Effector memory CD4-positive, alpha-beta T cell (primary cell): Measurements from ENCODE around the gene EIF3D.
"Not testable (repeated sequence)": the region's sequence is repeated elsewhere in the genome, so short reads cannot be mapped to it uniquely, and the experiment has no call there.

Experiments
- DNase-seq, 3 donors: peaks; one replicate each; pipeline ENCODE4 v3.0.0-alpha.2; 2020
- H3K27ac ChIP-seq: 2 replicates; pipeline ENCODE4 v1.7.0; 2013; ENCODE audit warnings: mild to moderate bottlenecking, low read length, moderate library complexity; ENCODE audit not compliant: insufficient read depth, poor library complexity, severe bottlenecking
- H3K27me3 ChIP-seq: replicated peaks from 2 replicates; pipeline ENCODE4 v1.7.0; 2013; ENCODE audit warnings: mild to moderate bottlenecking, low read length; ENCODE audit not compliant: insufficient read depth, control insufficient read depth, poor library complexity, severe bottlenecking
- H3K36me3 ChIP-seq: 2 replicates; pipeline ENCODE4 v1.7.0; 2013; ENCODE audit warnings: mild to moderate bottlenecking, low read length, moderate library complexity; ENCODE audit not compliant: control insufficient read depth, insufficient read depth
- H3K4me1 ChIP-seq: 2 replicates; pipeline ENCODE4 v1.7.0; 2013; ENCODE audit warnings: low read length, mild to moderate bottlenecking; ENCODE audit not compliant: control insufficient read depth, insufficient read depth, poor library complexity, severe bottlenecking
- H3K4me3 ChIP-seq: 2 replicates; pipeline ENCODE4 v1.7.0; 2013; ENCODE audit warnings: low read length, low read depth, mild to moderate bottlenecking; ENCODE audit not compliant: insufficient read depth, poor library complexity, severe bottlenecking
- H3K9me3 ChIP-seq: 2 replicates; pipeline ENCODE4 v1.7.0; 2013; ENCODE audit warnings: mild to moderate bottlenecking, low read length, moderate library complexity; ENCODE audit not compliant: control insufficient read depth

EIF3D gene

GRCh38 chr22:36538529-36538928 is 9.6 kb upstream of the EIF3D start:
- H3K4me3 ChIP-seq = no peak overlapping the region
- H3K36me3 ChIP-seq = no peaks in the 10 kb centered on the region
- H3K27me3 ChIP-seq = no peaks in the 10 kb centered on the region
- no peaks in the 10 kb centered on the region for H3K4me1 ChIP-seq
- no peaks in the 10 kb centered on the region for H3K9me3 ChIP-seq
- no peak for DNase-seq
- H3K27ac ChIP-seq = no peak overlapping the region

DNA sequence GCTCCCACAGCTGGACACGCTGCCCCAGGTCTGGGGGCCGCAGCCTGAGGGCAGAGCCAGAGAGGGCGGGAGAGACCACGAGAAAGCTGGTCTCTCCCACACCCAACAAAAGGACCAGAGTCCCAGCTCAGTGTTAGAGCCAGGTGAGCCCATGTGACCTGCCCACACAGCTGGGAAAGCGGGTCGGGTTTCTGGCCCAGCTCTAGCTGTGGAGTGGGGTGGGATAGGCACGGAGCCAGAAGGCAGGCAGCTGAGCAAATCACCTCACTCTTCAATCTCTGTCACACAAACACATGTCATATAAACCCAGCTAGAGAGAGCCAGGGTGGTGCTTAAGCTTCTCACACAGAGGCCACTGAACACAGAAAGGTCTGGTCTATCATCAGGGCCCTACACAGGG is 7.8 kb upstream of the EIF3D start:
- Histone ChIP-seq H3K27ac (no peak overlapping the region), H3K4me1 (no peaks in the 10 kb centered on the region), H3K36me3 (no peaks in the 10 kb centered on the region), H3K9me3 (no peaks in the 10 kb centered on the region), H3K4me3 (no peak overlapping the region), H3K27me3 (no peaks in the 10 kb centered on the region)
- no peak for DNase-seq

DNA sequence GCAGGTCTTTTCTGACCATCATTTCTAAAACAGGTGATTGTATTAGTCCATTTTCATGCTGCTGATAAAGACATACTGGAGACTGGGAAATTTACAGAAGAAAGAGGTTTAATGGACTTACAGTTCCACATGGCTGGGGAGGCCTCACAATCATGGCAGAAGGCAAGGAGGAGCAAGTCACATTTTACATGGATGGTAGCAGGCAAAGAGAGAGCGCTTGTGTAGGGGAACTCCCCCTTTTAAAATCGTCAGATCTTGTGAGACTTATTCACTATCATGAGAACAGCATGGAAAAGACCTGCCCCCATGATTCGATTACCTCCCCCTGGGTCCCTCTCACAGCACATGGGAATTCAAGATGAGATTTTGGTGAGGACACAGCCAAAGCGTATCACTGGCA is 4.4 kb upstream of the EIF3D start:
- not testable (repeated sequence) for H3K27ac ChIP-seq, DNase-seq, H3K4me3 ChIP-seq, H3K36me3 ChIP-seq, H3K9me3 ChIP-seq, H3K27me3 ChIP-seq, H3K4me1 ChIP-seq

GRCh38 chr22:36532466-36532865 is 3.5 kb upstream of the EIF3D start:
- no peaks in the 10 kb centered on the region for H3K36me3 ChIP-seq
- H3K27me3 ChIP-seq = no peaks in the 10 kb centered on the region
- no peak for DNase-seq
- H3K9me3 ChIP-seq = no peaks in the 10 kb centered on the region
- H3K4me1 ChIP-seq = no peaks in the 10 kb centered on the region
- H3K27ac ChIP-seq = no peak overlapping the region
- no peak overlapping the region for H3K4me3 ChIP-seq

DNA sequence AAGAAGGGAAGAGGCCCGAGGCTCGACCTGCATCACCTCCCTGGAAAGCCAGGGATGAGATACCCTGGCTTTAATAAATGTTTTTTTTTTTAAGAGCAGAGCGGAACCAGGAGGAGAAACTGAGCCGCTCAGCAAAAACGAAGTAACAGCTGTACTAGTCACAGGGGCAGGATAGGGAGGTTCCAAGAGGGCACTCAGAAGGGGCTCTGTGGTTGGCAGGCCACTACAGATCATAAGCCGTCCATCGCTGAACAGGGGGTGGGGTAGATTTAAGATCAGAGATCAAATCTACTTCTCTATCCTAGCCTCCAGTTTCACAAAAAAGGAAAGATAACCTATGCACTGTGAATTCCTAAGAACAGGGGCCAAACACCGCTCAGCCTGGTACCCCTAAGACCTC is 625 bp downstream of the EIF3D start:
- no peak for DNase-seq
- no peaks in the 10 kb centered on the region for H3K4me1 ChIP-seq
- peaks cover 26% of the 10 kb centered on the region for H3K36me3 ChIP-seq
- H3K27me3 ChIP-seq = no peaks in the 10 kb centered on the region
- H3K9me3 ChIP-seq = no peaks in the 10 kb centered on the region
- H3K4me3 ChIP-seq = peak overlapping the region; percentile 74
- peak overlapping the region; percentile 83 for H3K27ac ChIP-seq

DNA sequence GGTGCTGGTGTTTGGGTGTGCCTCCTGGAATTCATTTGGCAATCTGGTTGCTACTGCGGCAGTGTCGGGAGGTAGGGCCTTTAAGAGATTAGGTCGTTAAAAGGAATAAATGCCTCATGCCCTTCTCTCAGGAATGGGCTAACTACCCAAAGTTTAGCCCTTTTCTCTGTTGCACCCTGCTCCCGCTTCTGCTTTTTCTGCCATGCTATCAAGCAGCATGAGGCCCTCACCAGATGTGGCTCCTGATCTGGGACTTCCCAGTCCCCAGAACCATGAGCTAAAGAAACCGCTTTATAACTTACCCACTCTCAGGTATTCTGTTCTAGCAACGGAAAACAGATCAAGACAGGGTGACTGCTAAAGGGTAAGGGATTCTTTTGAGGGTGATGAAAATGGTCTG is 6.3 kb downstream of the EIF3D start:
- Histone ChIP-seq H3K4me3 (no peak overlapping the region), H3K4me1 (no peaks in the 10 kb centered on the region), H3K36me3 (peaks cover 81% of the 10 kb centered on the region), H3K9me3 (no peaks in the 10 kb centered on the region), H3K27me3 (no peaks in the 10 kb centered on the region), H3K27ac (no peak overlapping the region)
- DNase-seq = no peak

GRCh38 chr22:36520423-36520822 is 8.5 kb downstream of the EIF3D start:
- Histone ChIP-seq H3K9me3 (no peaks in the 10 kb centered on the region), H3K4me1 (no peaks in the 10 kb centered on the region), H3K36me3 (peaks cover 98% of the 10 kb centered on the region), H3K4me3 (no peak overlapping the region), H3K27me3 (no peaks in the 10 kb centered on the region), H3K27ac (no peak overlapping the region)
- no peak for DNase-seq

DNA sequence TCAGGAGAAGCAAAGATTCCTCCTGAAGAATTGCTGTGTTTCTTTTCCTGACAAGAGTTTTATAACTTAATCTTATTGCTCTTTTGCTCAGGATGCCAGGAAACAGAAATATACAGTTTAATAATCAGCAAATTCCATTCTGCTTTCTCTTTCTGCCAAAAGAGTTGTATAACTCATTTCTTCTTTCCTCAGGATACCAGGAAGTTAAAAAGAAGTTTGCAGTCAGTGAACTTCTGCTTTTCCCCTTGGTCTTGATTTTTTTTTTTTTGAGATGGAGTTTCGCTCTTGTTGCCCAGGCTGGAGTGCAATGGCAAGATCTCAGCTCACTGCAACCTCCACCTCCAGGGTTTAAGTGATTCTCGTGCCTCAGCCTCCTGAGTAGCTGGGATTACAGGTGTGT is 9.1 kb downstream of the EIF3D start:
- H3K4me3 ChIP-seq = not testable (repeated sequence)

DNA sequence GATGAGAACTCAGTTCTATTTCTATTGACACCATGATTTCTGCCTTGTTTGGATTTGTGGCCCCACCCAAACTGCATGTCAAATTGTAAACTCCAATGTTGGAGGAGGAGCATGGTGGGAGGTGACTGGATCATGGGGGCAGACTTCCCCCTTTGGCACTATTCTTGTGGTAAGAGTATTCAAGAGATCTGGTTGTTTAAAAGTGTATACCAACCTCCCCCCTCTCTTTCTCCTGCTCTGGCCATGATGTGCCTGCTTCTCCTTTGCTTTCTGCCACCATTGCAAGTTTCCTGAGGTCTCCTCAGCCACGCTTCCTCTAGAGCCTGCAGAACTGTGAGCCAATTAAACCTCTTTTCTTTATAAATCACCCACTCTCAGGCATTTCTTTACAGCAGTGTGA is 14.2 kb downstream of the EIF3D start:
- H3K4me3 ChIP-seq = no peak overlapping the region
- DNase-seq = no peak
- no peaks in the 10 kb centered on the region for H3K4me1 ChIP-seq
- no peak overlapping the region for H3K27ac ChIP-seq
- peaks cover 91% of the 10 kb centered on the region for H3K36me3 ChIP-seq
- no peaks in the 10 kb centered on the region for H3K27me3 ChIP-seq
- no peaks in the 10 kb centered on the region for H3K9me3 ChIP-seq

More for the DNA sequence above, 9.1 kb downstream of the EIF3D start:
- H3K27me3 ChIP-seq, H3K27ac ChIP-seq, DNase-seq, H3K4me1 ChIP-seq, H3K9me3 ChIP-seq: not testable (repeated sequence)
- H3K36me3 ChIP-seq = peaks cover 98% of the 10 kb centered on the region

DNA sequence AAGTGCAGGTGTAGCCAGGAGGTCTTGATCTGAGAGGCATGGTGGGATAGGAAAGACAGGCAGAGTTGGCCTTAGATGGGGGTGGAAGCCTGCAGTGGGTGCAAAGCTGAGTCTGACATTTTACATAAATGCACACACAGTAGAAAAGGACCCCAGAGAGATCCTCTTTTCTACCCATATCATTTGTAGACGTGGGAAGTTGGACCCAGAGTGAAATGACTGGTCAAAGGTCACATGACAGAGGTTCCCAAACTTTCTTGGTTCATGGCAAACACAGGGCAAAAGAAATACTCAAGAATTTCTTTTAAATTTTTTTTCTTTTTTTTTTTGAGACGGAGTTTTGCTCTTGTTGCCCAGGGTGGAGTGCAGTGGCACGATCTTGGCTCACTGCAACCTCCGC is 16.0 kb downstream of the EIF3D start:
- H3K4me1 ChIP-seq = no peaks in the 10 kb centered on the region
- H3K9me3 ChIP-seq = no peaks in the 10 kb centered on the region
- H3K27ac ChIP-seq = no peak overlapping the region
- H3K36me3 ChIP-seq = peaks cover 74% of the 10 kb centered on the region
- no peak overlapping the region for H3K4me3 ChIP-seq
- DNase-seq = no peak
- no peaks in the 10 kb centered on the region for H3K27me3 ChIP-seq

DNA sequence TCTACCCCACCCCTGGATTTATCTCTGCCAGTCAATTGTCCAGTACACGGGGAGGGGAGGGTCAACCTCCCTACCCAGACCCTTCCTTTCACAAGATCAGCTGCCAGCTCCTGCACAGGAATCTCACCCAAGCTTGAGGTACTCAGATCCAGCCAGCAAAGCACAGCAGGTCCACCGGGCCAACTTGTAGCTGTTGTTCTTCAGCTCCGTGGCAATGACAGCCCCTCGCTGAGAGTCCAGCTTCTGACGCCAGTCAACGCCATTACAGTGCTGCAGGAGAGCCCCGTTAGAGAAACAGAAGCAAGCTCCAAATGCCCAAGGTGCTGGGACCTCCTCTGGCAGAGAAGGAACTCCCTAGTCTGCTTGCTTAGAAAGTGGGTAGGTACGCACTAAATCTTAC is 16.6 kb downstream of the EIF3D start:
- H3K4me1 ChIP-seq = peaks cover 1% of the 10 kb centered on the region
- no peak overlapping the region for H3K27ac ChIP-seq
- peaks cover 68% of the 10 kb centered on the region for H3K36me3 ChIP-seq
- H3K9me3 ChIP-seq = no peaks in the 10 kb centered on the region
- H3K4me3 ChIP-seq = no peak overlapping the region
- H3K27me3 ChIP-seq = no peaks in the 10 kb centered on the region
- DNase-seq = no peak
